Activated naive CD8-positive, alpha-beta T cell treated with anti-CD3 and anti-CD28 coated beads, Interleukin-2, amount 50 U/mL, for 24 hours (primary cell): ENCODE measurements around the gene CUL3.
"Not testable (repeated sequence)": the region's sequence is repeated elsewhere in the genome, so short reads cannot be mapped to it uniquely, and the experiment has no call there.

ENCODE experiments used
- ATAC-seq: fragments of 150-1000 bp; cut with Tn5 transposase; one replicate; pipeline ENCODE4 v1.10.0; 2021
- DNase-seq: peaks from one replicate; pipeline ENCODE4 v3.0.0; 2021
- H3K27ac Mint-ChIP-seq: one replicate; pipeline ENCODE4 v1.8.0; 2021; ENCODE audit warnings: mild to moderate bottlenecking, mixed read lengths
- H3K27me3 Mint-ChIP-seq: one replicate; pipeline ENCODE4 v1.8.0; 2021; ENCODE audit warnings: mixed read lengths
- H3K36me3 Mint-ChIP-seq: one replicate; pipeline ENCODE4 v1.8.0; 2021; ENCODE audit warnings: low read depth, mixed read lengths
- H3K4me1 Mint-ChIP-seq: one replicate; pipeline ENCODE4 v1.8.0; 2021; ENCODE audit warnings: mixed read lengths
- H3K4me3 Mint-ChIP-seq: one replicate; pipeline ENCODE4 v1.8.0; 2021; ENCODE audit warnings: mild to moderate bottlenecking, moderate library complexity, mixed read lengths
- H3K9me3 Mint-ChIP-seq: one replicate; pipeline ENCODE4 v1.8.0; 2021; ENCODE audit warnings: mixed read lengths

CUL3 gene

GRCh38 chr2:224507789-224508188 lies 77.4 kb downstream of the CUL3 start:
- Mint-ChIP-seq H3K4me3 (no peak overlapping the region), H3K27ac (no peak overlapping the region), H3K36me3 (peaks cover 31% of the 10 kb centered on the region), H3K9me3 (no peaks in the 10 kb centered on the region), H3K4me1 (no peaks in the 10 kb centered on the region), H3K27me3 (no peaks in the 10 kb centered on the region)
- ATAC-seq (no peak), DNase-seq (no peak)

DNA sequence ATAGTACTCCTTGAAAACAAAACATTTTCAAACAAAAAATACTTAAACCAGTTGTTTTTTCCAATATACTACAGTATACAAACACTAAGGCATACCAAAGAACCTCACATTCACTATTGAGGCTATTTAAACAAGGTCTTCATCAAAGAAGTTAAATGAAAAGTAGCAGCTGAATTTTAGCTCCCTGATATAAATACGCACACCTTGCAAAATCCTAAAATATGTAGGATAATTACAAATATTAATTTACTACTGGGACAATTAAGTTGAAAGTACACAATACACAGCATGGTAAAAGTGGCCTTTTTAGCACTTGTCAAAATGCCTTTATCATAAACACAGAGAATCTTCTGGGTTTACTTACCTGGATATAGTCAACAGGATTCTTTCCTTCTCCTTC lies 78.7 kb downstream of the CUL3 start:
- Mint-ChIP-seq H3K27me3 (no peaks in the 10 kb centered on the region), H3K4me3 (no peak overlapping the region), H3K36me3 (peaks cover 37% of the 10 kb centered on the region), H3K27ac (no peak overlapping the region), H3K9me3 (no peaks in the 10 kb centered on the region), H3K4me1 (no peaks in the 10 kb centered on the region)
- DNase-seq (no peak), ATAC-seq (no peak)

- DNase-seq (no peak), ATAC-seq (no peak)
- Mint-ChIP-seq H3K36me3 (peaks cover 63% of the 10 kb centered on the region), H3K4me3 (no peak overlapping the region), H3K4me1 (no peaks in the 10 kb centered on the region), H3K27ac (no peak overlapping the region), H3K27me3 (no peaks in the 10 kb centered on the region), H3K9me3 (no peaks in the 10 kb centered on the region)
These were observed 86.2 kb downstream of the CUL3 start for GRCh38 chr2:224498991-224499390.

DNA sequence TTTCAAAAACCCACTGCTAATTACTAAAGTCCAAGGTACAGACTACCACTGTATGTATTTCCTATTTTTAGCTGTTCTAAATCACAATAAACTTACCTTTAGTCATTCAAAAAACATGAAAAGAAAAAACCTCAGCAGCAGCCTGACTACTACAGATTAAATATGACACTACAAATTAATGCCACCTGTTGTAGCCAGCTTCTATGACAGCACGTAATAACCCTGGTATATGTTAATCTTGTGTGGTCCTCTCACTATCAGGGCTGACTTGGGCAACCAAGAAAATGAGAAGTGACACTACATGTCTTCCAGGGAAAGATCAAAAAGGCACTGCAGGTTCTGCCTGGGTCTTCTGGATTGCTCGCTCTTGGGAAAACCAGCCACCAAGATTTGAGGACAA lies 92.6 kb downstream of the CUL3 start:
- H3K9me3 Mint-ChIP-seq, result no peaks in the 10 kb centered on the region
- H3K27me3 Mint-ChIP-seq, result no peaks in the 10 kb centered on the region
- H3K36me3 Mint-ChIP-seq, result peaks cover 76% of the 10 kb centered on the region
- H3K4me1 Mint-ChIP-seq, result peaks cover 37% of the 10 kb centered on the region
- H3K27ac Mint-ChIP-seq, result no peak overlapping the region
- no peak for DNase-seq
- no peak overlapping the region for H3K4me3 Mint-ChIP-seq
- no peak for ATAC-seq

- not testable (repeated sequence) for H3K27ac Mint-ChIP-seq, H3K27me3 Mint-ChIP-seq, H3K4me3 Mint-ChIP-seq, DNase-seq, H3K9me3 Mint-ChIP-seq, ATAC-seq
- Mint-ChIP-seq H3K36me3 (peaks cover 65% of the 10 kb centered on the region), H3K4me1 (peaks cover 44% of the 10 kb centered on the region)
These were observed 97.2 kb downstream of the CUL3 start for GRCh38 chr2:224487940-224488339.

GRCh38 chr2:224485081-224486014 lies 99.8 kb downstream of the CUL3 start:
- Mint-ChIP-seq H3K4me1 (peaks cover 32% of the 10 kb centered on the region), H3K36me3 (peaks cover 43% of the 10 kb centered on the region)
- not testable (repeated sequence) for ATAC-seq, DNase-seq, H3K27me3 Mint-ChIP-seq, H3K27ac Mint-ChIP-seq, H3K9me3 Mint-ChIP-seq, H3K4me3 Mint-ChIP-seq

DNA sequence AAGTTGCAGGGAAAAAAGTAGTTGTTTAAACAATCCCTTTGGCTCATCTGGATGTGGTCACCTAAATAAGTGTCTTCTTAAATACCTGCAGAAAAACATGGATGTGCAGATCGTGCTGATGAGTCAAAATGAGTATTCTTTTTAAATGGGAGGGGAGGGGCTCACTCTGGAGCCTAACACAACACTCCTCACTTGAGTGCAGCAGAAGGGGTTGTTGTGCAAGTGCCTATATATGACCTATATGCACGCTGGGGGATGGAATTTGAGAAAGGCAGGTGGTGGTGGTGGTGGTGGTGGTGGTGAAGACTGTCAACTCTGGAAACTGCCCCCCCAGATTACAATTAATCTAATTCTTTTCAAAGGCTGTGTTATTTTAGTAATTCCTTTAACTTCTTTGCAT lies 105.3 kb downstream of the CUL3 start:
- ATAC-seq (no peak), DNase-seq (no peak)
- H3K4me1 Mint-ChIP-seq, result peaks cover 5% of the 10 kb centered on the region
- no peaks in the 10 kb centered on the region for H3K9me3 Mint-ChIP-seq
- no peak overlapping the region for H3K27ac Mint-ChIP-seq
- H3K27me3 Mint-ChIP-seq, result no peaks in the 10 kb centered on the region
- H3K4me3 Mint-ChIP-seq, result no peak overlapping the region
- peaks cover 43% of the 10 kb centered on the region for H3K36me3 Mint-ChIP-seq

DNA sequence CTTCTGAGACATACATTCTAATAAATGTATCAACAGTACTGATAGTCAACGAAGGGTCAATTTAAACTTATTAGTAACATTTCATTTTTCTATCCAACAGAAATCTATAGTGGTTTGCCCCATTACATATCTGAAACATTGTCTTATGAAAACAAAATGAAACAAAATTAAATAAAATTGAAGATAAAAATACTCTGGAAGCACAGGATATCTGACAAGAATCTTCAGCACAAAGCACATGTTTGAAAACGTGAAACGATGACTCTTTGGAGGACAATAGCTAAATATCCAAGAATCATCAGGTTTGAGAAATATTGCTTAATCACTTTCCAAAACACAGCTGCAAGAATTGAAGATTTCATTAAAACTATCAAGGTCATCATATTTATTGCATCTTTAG lies 112.3 kb downstream of the CUL3 start:
- no peak for ATAC-seq
- H3K36me3 Mint-ChIP-seq, result peaks cover 30% of the 10 kb centered on the region
- H3K27ac Mint-ChIP-seq, result no peak overlapping the region
- H3K9me3 Mint-ChIP-seq, result no peaks in the 10 kb centered on the region
- H3K4me1 Mint-ChIP-seq, result no peaks in the 10 kb centered on the region
- H3K4me3 Mint-ChIP-seq, result no peak overlapping the region
- H3K27me3 Mint-ChIP-seq, result no peaks in the 10 kb centered on the region
- DNase-seq, result no peak

DNA sequence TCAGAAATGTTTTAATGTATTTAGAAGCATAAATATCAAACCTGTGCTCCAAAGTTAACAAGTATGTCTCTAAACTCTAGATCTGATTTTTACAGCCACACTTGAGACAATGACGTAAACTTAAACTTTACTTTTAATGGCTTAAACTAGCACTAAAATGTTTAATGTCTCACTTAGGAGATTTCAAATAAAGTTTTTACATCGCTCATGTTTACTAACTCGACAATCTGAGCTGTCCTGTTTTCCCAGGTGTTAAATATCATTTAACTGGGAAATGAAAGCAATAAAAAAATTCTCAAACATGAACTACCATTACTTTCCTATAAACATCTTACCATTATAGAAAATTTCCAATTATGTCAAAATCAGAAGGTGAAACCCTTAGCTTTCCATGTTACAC lies 113.0 kb downstream of the CUL3 start:
- Mint-ChIP-seq H3K9me3 (no peaks in the 10 kb centered on the region), H3K27me3 (no peaks in the 10 kb centered on the region), H3K36me3 (peaks cover 24% of the 10 kb centered on the region), H3K27ac (no peak overlapping the region), H3K4me3 (no peak overlapping the region), H3K4me1 (no peaks in the 10 kb centered on the region)
- DNase-seq (no peak), ATAC-seq (no peak)

DNA sequence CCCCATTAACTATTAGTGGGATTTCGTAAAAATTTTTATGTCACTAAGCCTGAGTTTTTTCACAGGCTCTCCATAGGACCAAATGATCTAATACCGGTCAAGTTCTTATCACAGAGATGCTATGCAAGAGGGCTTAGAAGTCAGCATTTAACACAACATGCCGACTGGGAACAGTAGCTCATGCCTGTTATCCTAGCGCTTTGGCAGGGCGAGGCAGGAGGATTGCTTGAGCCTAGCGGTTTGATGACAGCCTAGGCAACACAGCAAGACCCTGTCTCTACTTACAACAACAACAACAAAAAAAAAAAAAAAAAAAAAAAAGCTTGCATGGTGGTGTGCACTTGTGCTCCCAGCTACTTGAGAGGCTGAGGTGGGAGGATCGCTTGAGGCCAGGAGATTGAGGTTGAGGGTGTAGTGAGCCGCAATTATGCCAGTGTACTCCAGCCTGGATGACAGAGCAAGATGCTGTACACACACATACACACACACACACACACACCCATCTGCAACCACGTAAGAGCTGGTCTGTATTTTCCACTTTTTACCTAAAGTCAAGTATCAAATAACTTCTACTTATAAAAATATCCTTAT lies 115.7 kb downstream of the CUL3 start:
- H3K27ac Mint-ChIP-seq, result no peak overlapping the region

DNA sequence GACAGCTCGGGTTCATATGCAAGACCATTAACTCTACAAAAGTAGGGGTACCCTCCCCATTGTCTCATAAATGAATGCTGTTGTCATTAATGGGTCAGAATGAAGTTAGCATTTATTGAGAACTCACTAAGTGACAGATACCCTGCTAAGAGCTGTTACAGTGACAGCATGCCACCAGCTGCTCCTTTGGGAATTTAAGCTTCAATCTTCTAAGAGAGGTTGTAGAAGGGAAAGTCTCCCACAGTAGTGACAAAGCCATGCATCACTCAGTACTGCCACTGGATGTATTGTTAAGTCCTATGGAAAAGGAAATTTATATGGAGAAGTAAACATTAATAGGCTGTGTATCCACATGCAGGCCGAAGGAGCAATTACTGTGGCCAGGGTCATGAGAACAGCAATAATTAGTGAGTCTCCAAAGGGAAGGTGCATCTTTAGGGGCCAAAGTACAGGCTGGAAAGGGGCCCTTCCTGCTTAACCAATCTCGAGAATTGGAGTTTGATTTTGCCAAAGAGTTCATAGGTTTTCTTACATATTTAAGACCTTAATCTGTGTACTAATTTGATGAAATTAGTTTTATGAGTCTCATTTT lies 118.8 kb downstream of the CUL3 start:
- no peak for DNase-seq
- Mint-ChIP-seq H3K27me3 (peaks cover 5% of the 10 kb centered on the region), H3K4me3 (no peak overlapping the region), H3K4me1 (no peaks in the 10 kb centered on the region), H3K27ac (no peak overlapping the region), H3K9me3 (peaks cover 9% of the 10 kb centered on the region), H3K36me3 (no peaks in the 10 kb centered on the region)
- ATAC-seq, result no peak

More for the DNA sequence above, 115.7 kb downstream of the CUL3 start:
- ATAC-seq, result no peak
- no peak for DNase-seq
- Mint-ChIP-seq H3K4me1 (no peaks in the 10 kb centered on the region), H3K27me3 (no peaks in the 10 kb centered on the region), H3K9me3 (no peaks in the 10 kb centered on the region), H3K36me3 (peaks cover 7% of the 10 kb centered on the region), H3K4me3 (no peak overlapping the region)

- no peak for ATAC-seq
- no peak overlapping the region for H3K27ac Mint-ChIP-seq
- no peak for DNase-seq
- no peak overlapping the region for H3K4me3 Mint-ChIP-seq
- H3K27me3 Mint-ChIP-seq, result peaks cover 11% of the 10 kb centered on the region
- no peaks in the 10 kb centered on the region for H3K4me1 Mint-ChIP-seq
- peaks cover 16% of the 10 kb centered on the region for H3K9me3 Mint-ChIP-seq
- no peaks in the 10 kb centered on the region for H3K36me3 Mint-ChIP-seq
These were observed 123.8 kb downstream of the CUL3 start for GRCh38 chr2:224461391-224461790.

- peaks cover 16% of the 10 kb centered on the region for H3K9me3 Mint-ChIP-seq
- ATAC-seq (no peak), DNase-seq (no peak)
- peaks cover 10% of the 10 kb centered on the region for H3K27me3 Mint-ChIP-seq
- no peak overlapping the region for H3K27ac Mint-ChIP-seq
- H3K36me3 Mint-ChIP-seq, result no peaks in the 10 kb centered on the region
- no peak overlapping the region for H3K4me3 Mint-ChIP-seq
- H3K4me1 Mint-ChIP-seq, result no peaks in the 10 kb centered on the region
These were observed 127.6 kb downstream of the CUL3 start for GRCh38 chr2:224457408-224458096.

DNA sequence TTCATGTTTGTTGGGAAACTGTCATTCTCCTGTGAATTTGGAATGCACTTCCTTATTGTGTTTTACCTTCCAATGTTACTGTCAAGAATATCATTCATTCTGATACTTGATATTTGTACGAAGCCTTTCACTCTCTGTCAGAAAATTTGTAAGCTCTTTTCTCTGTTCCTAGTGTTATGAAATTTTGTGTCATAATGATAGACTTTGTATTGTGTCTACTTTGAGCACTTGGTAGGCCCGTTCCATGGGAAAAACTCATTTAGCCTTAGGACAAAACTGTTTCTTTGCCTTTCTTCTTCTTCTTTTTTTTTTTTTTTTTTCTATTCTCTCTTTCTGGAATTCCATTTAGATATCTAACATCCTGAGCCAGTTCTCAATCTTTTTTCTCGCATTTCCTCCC lies 131.3 kb downstream of the CUL3 start:
- peaks cover 3% of the 10 kb centered on the region for H3K27me3 Mint-ChIP-seq
- peaks cover 7% of the 10 kb centered on the region for H3K9me3 Mint-ChIP-seq
- no peak for DNase-seq
- no peaks in the 10 kb centered on the region for H3K36me3 Mint-ChIP-seq
- no peaks in the 10 kb centered on the region for H3K4me1 Mint-ChIP-seq
- no peak for ATAC-seq
- H3K27ac Mint-ChIP-seq, result no peak overlapping the region
- H3K4me3 Mint-ChIP-seq, result no peak overlapping the region
